Muscle layer of colon (tissue), 2 donors: ENCODE results near the gene CDKAL1.

Experiments
- H3K27ac ChIP-seq: one replicate; pipeline ENCODE4 v1.7.0; 2013; ENCODE audit warnings: low read depth, mild to moderate bottlenecking, low read length, moderate library complexity
- H3K27me3 ChIP-seq, 2 donors: one replicate each; pipeline ENCODE4 v1.7.0; 2013; ENCODE audit warnings: low read length in 2 of 2, mild to moderate bottlenecking in 2 of 2; ENCODE audit not compliant: insufficient read depth in 2 of 2, control insufficient read depth in 1 of 2
- H3K36me3 ChIP-seq: one replicate; pipeline ENCODE4 v1.7.0; 2013; ENCODE audit warnings: mild to moderate bottlenecking, low read length; ENCODE audit not compliant: insufficient read depth
- H3K4me1 ChIP-seq: one replicate; pipeline ENCODE4 v1.7.0; 2013; ENCODE audit warnings: mild to moderate bottlenecking, low read length; ENCODE audit not compliant: insufficient read depth
- H3K4me3 ChIP-seq, 2 donors: one replicate each; pipeline ENCODE4 v1.7.0; 2013; ENCODE audit warnings: low read length in 2 of 2, low read depth in 1 of 2, mild to moderate bottlenecking in 1 of 2, moderate library complexity in 1 of 2
- H3K9ac ChIP-seq: one replicate; pipeline ENCODE4 v1.7.0; 2013; ENCODE audit warnings: low read length
- H3K9me3 ChIP-seq: one replicate; pipeline ENCODE4 v1.7.0; 2013; ENCODE audit warnings: mild to moderate bottlenecking, low read length
- donor health status: abdominal sarcoma.
- donor health status: Adenocarcinoma of cecum.

CDKAL1 gene

GRCh38 chr6:20705741-20706140 lies 171.5 kb downstream of the CDKAL1 start:
- peaks cover 10% of the 10 kb centered on the region for H3K4me1 ChIP-seq
- no peak overlapping the region for H3K27ac ChIP-seq
- no peak overlapping the region for H3K4me3 ChIP-seq

GRCh38 chr6:20706238-20706938 lies 172.1 kb downstream of the CDKAL1 start:
- no peak overlapping the region for H3K27ac ChIP-seq
- no peaks in the 10 kb centered on the region for H3K36me3 ChIP-seq
- no peaks in the 10 kb centered on the region for H3K9me3 ChIP-seq
- no peak overlapping the region for H3K4me3 ChIP-seq
- peaks cover 10% of the 10 kb centered on the region for H3K4me1 ChIP-seq
- no peaks in the 10 kb centered on the region for H3K27me3 ChIP-seq
- no peak overlapping the region for H3K9ac ChIP-seq

More at GRCh38 chr6:20705741-20706140, 171.5 kb downstream of the CDKAL1 start:
- Histone ChIP-seq H3K9me3 (no peaks in the 10 kb centered on the region), H3K36me3 (no peaks in the 10 kb centered on the region), H3K9ac (no peak overlapping the region), H3K27me3 (no peaks in the 10 kb centered on the region)

- H3K9me3 ChIP-seq = no peaks in the 10 kb centered on the region
- no peak overlapping the region for H3K9ac ChIP-seq
- no peaks in the 10 kb centered on the region for H3K36me3 ChIP-seq
- H3K4me1 ChIP-seq = peaks cover 10% of the 10 kb centered on the region
- H3K27ac ChIP-seq = no peak overlapping the region
- no peaks in the 10 kb centered on the region for H3K27me3 ChIP-seq
- no peak overlapping the region for H3K4me3 ChIP-seq
Measured at GRCh38 chr6:20706939-20707485, 172.8 kb downstream of the CDKAL1 start.

GRCh38 chr6:20707870-20708269 lies 173.6 kb downstream of the CDKAL1 start:
- Histone ChIP-seq H3K27ac (no peak overlapping the region), H3K4me1 (peaks cover 10% of the 10 kb centered on the region), H3K36me3 (no peaks in the 10 kb centered on the region), H3K9ac (no peak overlapping the region), H3K27me3 (no peaks in the 10 kb centered on the region), H3K9me3 (no peaks in the 10 kb centered on the region), H3K4me3 (no peak overlapping the region)

GRCh38 chr6:20708367-20709124 lies 174.3 kb downstream of the CDKAL1 start:
- no peak overlapping the region for H3K9ac ChIP-seq
- no peaks in the 10 kb centered on the region for H3K9me3 ChIP-seq
- H3K4me3 ChIP-seq = no peak overlapping the region
- H3K27me3 ChIP-seq = no peaks in the 10 kb centered on the region
- no peak overlapping the region for H3K27ac ChIP-seq
- no peaks in the 10 kb centered on the region for H3K36me3 ChIP-seq
- peaks cover 10% of the 10 kb centered on the region for H3K4me1 ChIP-seq

- H3K9ac ChIP-seq = no peak overlapping the region
- H3K4me3 ChIP-seq = no peak overlapping the region
- H3K27ac ChIP-seq = no peak overlapping the region
Measured at GRCh38 chr6:20709451-20709850, 175.2 kb downstream of the CDKAL1 start.

GRCh38 chr6:20710341-20710740 lies 176.1 kb downstream of the CDKAL1 start:
- H3K36me3 ChIP-seq = no peaks in the 10 kb centered on the region
- peaks cover 10% of the 10 kb centered on the region for H3K4me1 ChIP-seq
- no peak overlapping the region for H3K9ac ChIP-seq
- no peaks in the 10 kb centered on the region for H3K27me3 ChIP-seq
- H3K9me3 ChIP-seq = no peaks in the 10 kb centered on the region
- no peak overlapping the region for H3K4me3 ChIP-seq
- no peak overlapping the region for H3K27ac ChIP-seq

More at GRCh38 chr6:20709451-20709850, 175.2 kb downstream of the CDKAL1 start:
- no peaks in the 10 kb centered on the region for H3K27me3 ChIP-seq
- H3K36me3 ChIP-seq = no peaks in the 10 kb centered on the region
- peaks cover 10% of the 10 kb centered on the region for H3K4me1 ChIP-seq
- H3K9me3 ChIP-seq = no peaks in the 10 kb centered on the region

GRCh38 chr6:20711518-20711917 lies 177.3 kb downstream of the CDKAL1 start:
- H3K36me3 ChIP-seq = no peaks in the 10 kb centered on the region
- H3K27me3 ChIP-seq = no peaks in the 10 kb centered on the region
- no peak overlapping the region for H3K4me3 ChIP-seq
- H3K4me1 ChIP-seq = peaks cover 2% of the 10 kb centered on the region
- no peak overlapping the region for H3K27ac ChIP-seq
- H3K9ac ChIP-seq = no peak overlapping the region
- no peaks in the 10 kb centered on the region for H3K9me3 ChIP-seq

- Histone ChIP-seq H3K27me3 (no peaks in the 10 kb centered on the region), H3K4me1 (no peaks in the 10 kb centered on the region), H3K27ac (no peak overlapping the region), H3K36me3 (no peaks in the 10 kb centered on the region), H3K9me3 (no peaks in the 10 kb centered on the region), H3K9ac (no peak overlapping the region), H3K4me3 (no peak overlapping the region)
Measured at GRCh38 chr6:20712011-20712410, 177.8 kb downstream of the CDKAL1 start.

- Histone ChIP-seq H3K27me3 (no peaks in the 10 kb centered on the region), H3K4me3 (no peak overlapping the region), H3K4me1 (no peaks in the 10 kb centered on the region), H3K36me3 (no peaks in the 10 kb centered on the region), H3K27ac (no peak overlapping the region), H3K9me3 (no peaks in the 10 kb centered on the region), H3K9ac (no peak overlapping the region)
Measured at GRCh38 chr6:20715135-20715806, 181.0 kb downstream of the CDKAL1 start.

GRCh38 chr6:20716865-20717264 lies 182.6 kb downstream of the CDKAL1 start:
- Histone ChIP-seq H3K4me3 (no peak overlapping the region), H3K9ac (no peak overlapping the region), H3K4me1 (no peaks in the 10 kb centered on the region), H3K9me3 (no peaks in the 10 kb centered on the region), H3K36me3 (no peaks in the 10 kb centered on the region), H3K27me3 (no peaks in the 10 kb centered on the region), H3K27ac (no peak overlapping the region)
